H9 (cell line): Measurements from ENCODE around the gene EDRF1. TPM values are rescaled to one million over a fixed set of nuclear protein-coding genes. Genes with fewer than 3 reads are reported as not detected.

Source experiments
- DNase-seq: peaks from one replicate; pipeline ENCODE4 v3.0.0-alpha.2; 2017
- H2AFZ ChIP-seq: one replicate; pipeline ENCODE4 v1.6.1; 2013; ENCODE audit warnings: mild to moderate bottlenecking, low read length, control low read depth, moderate library complexity
- H2AK5ac ChIP-seq: 2 replicates; pipeline ENCODE4 v1.6.1; 2013; ENCODE audit warnings: low read length, control low read depth, mixed read lengths; ENCODE audit not compliant: insufficient read length
- H2BK120ac ChIP-seq: one replicate; pipeline ENCODE4 v1.6.1; 2013; ENCODE audit warnings: low read depth, mild to moderate bottlenecking, low read length, control low read depth, inconsistent platforms; ENCODE audit not compliant: poor library complexity, severe bottlenecking
- H2BK12ac ChIP-seq: 2 replicates; pipeline ENCODE4 v1.6.1; 2013; ENCODE audit warnings: low read length, control low read depth, mixed read lengths, low read depth; ENCODE audit not compliant: insufficient read length
- H2BK15ac ChIP-seq: 2 replicates; pipeline ENCODE4 v1.6.1; 2013; ENCODE audit warnings: low read depth, low read length, control low read depth
- H2BK20ac ChIP-seq: one replicate; pipeline ENCODE4 v1.6.1; 2013; ENCODE audit warnings: low read depth, mild to moderate bottlenecking, low read length, control low read depth, inconsistent platforms; ENCODE audit not compliant: poor library complexity, severe bottlenecking
- H2BK5ac ChIP-seq: 2 replicates; pipeline ENCODE4 v1.6.1; 2013; ENCODE audit warnings: low read length, control low read depth, mixed read lengths; ENCODE audit not compliant: insufficient read length
- H3K14ac ChIP-seq: 2 replicates; pipeline ENCODE4 v1.6.1; 2013; ENCODE audit warnings: low read length, control low read depth; ENCODE audit not compliant: insufficient read depth
- H3K18ac ChIP-seq: 2 replicates; pipeline ENCODE4 v1.6.1; 2013; ENCODE audit warnings: low read depth, mild to moderate bottlenecking, mixed read lengths, low read length, control low read depth; ENCODE audit not compliant: insufficient read length
- H3K23ac ChIP-seq: 2 replicates; pipeline ENCODE4 v1.6.1; 2013; ENCODE audit warnings: low read length, control low read depth, mixed read lengths, low read depth; ENCODE audit not compliant: insufficient read length
- H3K23me2 ChIP-seq: 2 replicates; pipeline ENCODE4 v1.6.1; 2013; ENCODE audit warnings: low read depth, mild to moderate bottlenecking, mixed read lengths, low read length, control low read depth; ENCODE audit not compliant: insufficient read length, poor library complexity, severe bottlenecking
- H3K27ac ChIP-seq: 2 replicates; pipeline ENCODE4 v1.5.1; 2013; ENCODE audit warnings: low read length, control low read depth, mixed read lengths, low read depth; ENCODE audit not compliant: insufficient read length
- H3K27me3 ChIP-seq: 2 replicates; pipeline ENCODE4 v1.6.1; 2013; ENCODE audit warnings: low read length, control low read depth, inconsistent platforms; ENCODE audit not compliant: insufficient read depth
- H3K4ac ChIP-seq: 2 replicates; pipeline ENCODE4 v1.6.1; 2013; ENCODE audit warnings: low read depth, mild to moderate bottlenecking, control low read depth, inconsistent platforms, low read length, moderate library complexity
- H3K4me1 ChIP-seq: 2 replicates; pipeline ENCODE4 v1.6.1; 2013; ENCODE audit warnings: low read length, control low read depth, inconsistent platforms; ENCODE audit not compliant: insufficient read depth
- H3K4me2 ChIP-seq: 2 replicates; pipeline ENCODE4 v1.6.1; 2013; ENCODE audit warnings: low read length, control low read depth, mixed read lengths; ENCODE audit not compliant: insufficient read length, insufficient read depth
- H3K56ac ChIP-seq: 2 replicates; pipeline ENCODE4 v1.6.1; 2013; ENCODE audit warnings: low read depth, mild to moderate bottlenecking, mixed read lengths, low read length, control low read depth; ENCODE audit not compliant: insufficient read length
- H3K79me1 ChIP-seq: 2 replicates; pipeline ENCODE4 v1.6.1; 2013; ENCODE audit warnings: low read depth, mild to moderate bottlenecking, moderate library complexity, low read length, control low read depth, inconsistent platforms; ENCODE audit not compliant: insufficient read depth, poor library complexity, severe bottlenecking
- H3K79me2 ChIP-seq: 2 replicates; pipeline ENCODE4 v1.6.1; 2013; ENCODE audit warnings: low read length, control low read depth, inconsistent platforms; ENCODE audit not compliant: insufficient read depth
- H3K9ac ChIP-seq: 2 replicates; pipeline ENCODE4 v1.6.1; 2013; ENCODE audit warnings: low read length, control low read depth, mixed read lengths; ENCODE audit not compliant: insufficient read length; ENCODE audit errors: extremely low read depth
- H3K9me3 ChIP-seq: one replicate; pipeline ENCODE4 v1.6.1; 2013; ENCODE audit warnings: low read depth, low read length, inconsistent platforms; ENCODE audit not compliant: control insufficient read depth
- H3T11ph ChIP-seq: one replicate; pipeline ENCODE4 v1.6.1; 2013; ENCODE audit warnings: mild to moderate bottlenecking, low read length, control low read depth, inconsistent platforms
- H4K20me1 ChIP-seq: one replicate; pipeline ENCODE4 v1.6.1; 2013; ENCODE audit not compliant: control insufficient read depth, insufficient read length, insufficient read depth
- H4K5ac ChIP-seq: 2 replicates; pipeline ENCODE4 v1.6.1; 2013; ENCODE audit warnings: low read depth, mild to moderate bottlenecking, mixed read lengths, low read length, control low read depth; ENCODE audit not compliant: insufficient read length
- H4K8ac ChIP-seq: replicated peaks from 2 replicates; pipeline ENCODE4 v1.6.1; 2013; ENCODE audit warnings: low read length, control low read depth, mixed read lengths, low read depth; ENCODE audit not compliant: insufficient read length
- H4K91ac ChIP-seq: 2 replicates; pipeline ENCODE4 v1.6.1; 2013; ENCODE audit warnings: low read depth, mild to moderate bottlenecking, moderate library complexity, mixed read lengths, low read length, control low read depth; ENCODE audit not compliant: insufficient read length
- H3K27ac Mint-ChIP-seq, 3 experiments: 2 replicates in 2 of 3; 3 replicates in 1 of 3; pipeline ENCODE4 v1.8.0; 2020 to 2021; ENCODE audit warnings: mixed read lengths in 3 of 3, mild to moderate bottlenecking in 1 of 3, moderate library complexity in 1 of 3
- H3K27me3 Mint-ChIP-seq: 2 replicates; pipeline ENCODE4 v1.8.0; 2021; ENCODE audit warnings: low read depth, mild to moderate bottlenecking, moderate library complexity, mixed read lengths
- H3K36me3 Mint-ChIP-seq, 3 experiments: 2 replicates in 2 of 3; 3 replicates in 1 of 3; pipeline ENCODE4 v1.8.0; 2020 to 2021; ENCODE audit warnings: low read depth in 3 of 3, mixed read lengths in 3 of 3; ENCODE audit not compliant: insufficient read depth in 1 of 3
- H3K4me1 Mint-ChIP-seq, 2 experiments: 2 replicates each; pipeline ENCODE4 v1.8.0; 2020; ENCODE audit warnings: mixed read lengths in 2 of 2
- H3K4me3 Mint-ChIP-seq, 2 experiments: 2 replicates in 1 of 2; 3 replicates in 1 of 2; pipeline ENCODE4 v1.8.0; 2020 to 2021; ENCODE audit warnings: mild to moderate bottlenecking in 2 of 2, mixed read lengths in 2 of 2, moderate library complexity in 1 of 2
- H3K9me3 Mint-ChIP-seq, 2 experiments: 2 replicates in 1 of 2; 3 replicates in 1 of 2; pipeline ENCODE4 v1.8.0; 2020; ENCODE audit warnings: mild to moderate bottlenecking in 2 of 2, mixed read lengths in 2 of 2, moderate library complexity in 1 of 2
- WGBS: extraction: QIAGEN DNeasy Blood & Tissue Kit; methylation state at CpG from one replicate; pipeline ENCODE4 v1.1.7; 2013; ENCODE audit warnings: missing lambda C conversion rate, low lambda C conversion rate, mixed read lengths; ENCODE audit not compliant: insufficient read length; ENCODE audit errors: extremely low coverage; 5-methylcytosine and 5-hydroxymethylcytosine counted together
- total RNA-seq: library from RNA; stranded (reverse); gene quantifications from 2 replicates; pipeline ENCODE4 v1.2.1, GENCODE V29; 2021
- TF ChIP-seq, protein P1 (sequence below): fragments of 200-600 bp; sonication (generic); conservative IDR thresholded peaks from 3 replicates; pipeline ENCODE4 v1.8.0; 2021; ENCODE audit warnings: antibody characterized with exemption, mild to moderate bottlenecking

Gene EDRF1
- total RNA-seq, 1 experiment from 2014 or later, result 51.0 TPM

DNA sequence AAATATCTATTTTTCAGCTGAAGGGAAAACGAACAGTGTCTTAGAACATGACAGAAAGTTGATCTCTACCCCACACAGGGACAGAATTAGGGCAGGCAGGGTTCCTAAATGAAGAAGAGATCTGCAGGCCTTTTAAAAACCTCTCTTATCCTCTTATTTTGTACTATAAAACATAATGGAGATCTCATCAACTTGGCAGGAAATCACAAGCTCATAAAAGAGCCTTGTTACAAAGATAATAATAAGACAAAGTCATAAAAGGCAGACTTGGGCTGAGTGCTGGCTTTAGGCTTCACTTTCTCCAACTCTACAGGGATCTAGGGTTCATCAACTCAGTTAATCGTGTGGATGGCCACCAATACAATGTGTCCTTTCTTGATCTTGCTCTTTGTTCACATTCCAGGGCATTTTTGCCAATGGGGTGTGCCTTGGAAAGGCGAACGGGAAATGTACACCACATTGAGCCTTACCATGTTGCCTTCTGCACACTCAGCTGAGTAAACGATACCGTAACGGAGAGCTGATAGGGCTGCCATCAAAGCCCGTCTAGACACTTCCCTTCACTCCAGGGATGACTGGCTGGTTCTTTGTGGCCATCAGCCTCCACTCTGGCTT lies 29.4 kb upstream of the EDRF1 start:
- Mint-ChIP-seq H3K9me3 (no peaks in the 10 kb centered on the region), H3K4me1 (peaks cover 0 to 7% of the 10 kb centered on the region in 2 experiments; a peak in 2 of 4 replicates), H3K36me3 (no peaks in the 10 kb centered on the region), H3K4me3 (no peak overlapping the region), H3K27me3 (peaks cover 3% of the 10 kb centered on the region; the same call in 1 of the 2 replicates), H3K27ac (peak overlapping the region in 1 of 3 experiments; percentile 21; a peak in 1 of 7 replicates)
- no peak overlapping the region for H3K9ac ChIP-seq
- H2BK20ac ChIP-seq, result no peak overlapping the region
- WGBS, result no CpG with 5 or more reads among the region's 8 CpGs
- no peak overlapping the region for H2BK5ac ChIP-seq
- no peaks in the 10 kb centered on the region for H3K79me2 ChIP-seq
- H3K56ac ChIP-seq, result no peak overlapping the region
- H3K27me3 ChIP-seq, result no peaks in the 10 kb centered on the region
- no peak overlapping the region for H3K14ac ChIP-seq
- no peaks in the 10 kb centered on the region for H4K20me1 ChIP-seq
- H3K27ac ChIP-seq, result no peak overlapping the region
- DNase-seq, result no peak
- H2BK120ac ChIP-seq, result no peak overlapping the region
- TF ChIP-seq, protein P1, sequence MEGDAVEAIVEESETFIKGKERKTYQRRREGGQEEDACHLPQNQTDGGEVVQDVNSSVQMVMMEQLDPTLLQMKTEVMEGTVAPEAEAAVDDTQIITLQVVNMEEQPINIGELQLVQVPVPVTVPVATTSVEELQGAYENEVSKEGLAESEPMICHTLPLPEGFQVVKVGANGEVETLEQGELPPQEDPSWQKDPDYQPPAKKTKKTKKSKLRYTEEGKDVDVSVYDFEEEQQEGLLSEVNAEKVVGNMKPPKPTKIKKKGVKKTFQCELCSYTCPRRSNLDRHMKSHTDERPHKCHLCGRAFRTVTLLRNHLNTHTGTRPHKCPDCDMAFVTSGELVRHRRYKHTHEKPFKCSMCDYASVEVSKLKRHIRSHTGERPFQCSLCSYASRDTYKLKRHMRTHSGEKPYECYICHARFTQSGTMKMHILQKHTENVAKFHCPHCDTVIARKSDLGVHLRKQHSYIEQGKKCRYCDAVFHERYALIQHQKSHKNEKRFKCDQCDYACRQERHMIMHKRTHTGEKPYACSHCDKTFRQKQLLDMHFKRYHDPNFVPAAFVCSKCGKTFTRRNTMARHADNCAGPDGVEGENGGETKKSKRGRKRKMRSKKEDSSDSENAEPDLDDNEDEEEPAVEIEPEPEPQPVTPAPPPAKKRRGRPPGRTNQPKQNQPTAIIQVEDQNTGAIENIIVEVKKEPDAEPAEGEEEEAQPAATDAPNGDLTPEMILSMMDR, result no peak
- H3K4me2 ChIP-seq, result no peak overlapping the region
- H3K18ac ChIP-seq, result no peak overlapping the region
- H4K91ac ChIP-seq, result no peak overlapping the region
- H2AK5ac ChIP-seq, result no peak overlapping the region
- no peaks in the 10 kb centered on the region for H3K9me3 ChIP-seq
- no peak overlapping the region for H2AFZ ChIP-seq
- H3K79me1 ChIP-seq, result no peaks in the 10 kb centered on the region
- no peak overlapping the region for H3T11ph ChIP-seq
- no peak overlapping the region for H2BK12ac ChIP-seq
- H3K23me2 ChIP-seq, result no peaks in the 10 kb centered on the region
- H4K8ac ChIP-seq, result no peak overlapping the region
- no peak overlapping the region for H3K4ac ChIP-seq
- H4K5ac ChIP-seq, result no peak overlapping the region
- no peak overlapping the region for H2BK15ac ChIP-seq
- H3K4me1 ChIP-seq, result 0 out of 2 replicates have a peak, but pooled peaks cover 2% of the 10 kb centered on the region
- no peak overlapping the region for H3K23ac ChIP-seq
